OCI-LY3 (cell line): Measurements from ENCODE around the gene ADAM33.

Experiments used
- EZH2phosphoT487 ChIP-seq: fragments of 200-600 bp; shearing (Covaris generic); IDR thresholded peaks from 2 replicates; pipeline ENCODE4 v1.6.1; 2018; ENCODE audit warnings: antibody characterized with exemption, mixed run types, low read depth
- TF ChIP-seq, protein P1 (sequence below): fragments of 200-600, 300-600 bp; sonication (generic); IDR thresholded peaks from 2 replicates; pipeline ENCODE4 v1.5.1; 2014; ENCODE audit warnings: antibody characterized with exemption, low read length, low read depth

DNA sequence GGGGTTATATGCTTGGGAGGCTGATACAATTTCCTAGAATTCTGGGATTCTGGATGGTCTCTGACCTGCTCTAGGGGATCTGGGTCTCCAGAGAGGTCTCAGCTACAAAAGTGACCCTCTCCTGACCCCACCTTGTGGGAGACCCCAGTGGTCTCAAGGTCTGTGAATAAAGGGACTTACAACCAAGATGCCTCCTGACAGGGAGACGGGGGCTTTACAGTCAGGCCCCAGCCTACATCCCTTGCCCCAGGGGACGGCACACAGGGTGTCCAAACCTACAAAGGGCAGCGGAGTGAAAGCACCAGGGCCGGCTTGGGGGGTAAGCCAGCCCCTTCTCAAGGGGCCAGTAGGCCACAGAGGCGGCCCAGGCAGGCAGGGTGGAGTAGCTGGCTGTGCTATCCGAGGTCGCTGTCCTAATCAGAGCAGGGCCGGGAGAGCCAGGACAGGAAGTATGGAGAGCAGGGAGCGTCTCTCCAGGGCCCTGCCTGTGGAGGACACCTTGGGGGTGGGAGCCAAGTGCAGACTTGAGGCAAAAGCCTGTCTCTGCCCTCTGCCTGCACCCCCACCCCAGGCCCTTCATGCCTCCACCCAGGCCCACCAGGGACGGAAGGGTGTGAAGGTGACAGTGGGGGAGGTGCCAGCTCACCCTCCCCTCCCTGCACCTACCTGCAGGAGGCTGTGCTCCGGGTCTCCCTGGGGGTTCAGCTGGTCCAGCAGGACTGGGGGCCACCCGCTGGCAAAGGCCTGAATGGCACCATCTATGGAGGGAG is 22.1 kb downstream of the ADAM33 start:
- TF ChIP-seq, protein P1, sequence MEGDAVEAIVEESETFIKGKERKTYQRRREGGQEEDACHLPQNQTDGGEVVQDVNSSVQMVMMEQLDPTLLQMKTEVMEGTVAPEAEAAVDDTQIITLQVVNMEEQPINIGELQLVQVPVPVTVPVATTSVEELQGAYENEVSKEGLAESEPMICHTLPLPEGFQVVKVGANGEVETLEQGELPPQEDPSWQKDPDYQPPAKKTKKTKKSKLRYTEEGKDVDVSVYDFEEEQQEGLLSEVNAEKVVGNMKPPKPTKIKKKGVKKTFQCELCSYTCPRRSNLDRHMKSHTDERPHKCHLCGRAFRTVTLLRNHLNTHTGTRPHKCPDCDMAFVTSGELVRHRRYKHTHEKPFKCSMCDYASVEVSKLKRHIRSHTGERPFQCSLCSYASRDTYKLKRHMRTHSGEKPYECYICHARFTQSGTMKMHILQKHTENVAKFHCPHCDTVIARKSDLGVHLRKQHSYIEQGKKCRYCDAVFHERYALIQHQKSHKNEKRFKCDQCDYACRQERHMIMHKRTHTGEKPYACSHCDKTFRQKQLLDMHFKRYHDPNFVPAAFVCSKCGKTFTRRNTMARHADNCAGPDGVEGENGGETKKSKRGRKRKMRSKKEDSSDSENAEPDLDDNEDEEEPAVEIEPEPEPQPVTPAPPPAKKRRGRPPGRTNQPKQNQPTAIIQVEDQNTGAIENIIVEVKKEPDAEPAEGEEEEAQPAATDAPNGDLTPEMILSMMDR = no peak
- TF ChIP-seq EZH2phosphoT487 = no peak
